ENCODE results near the gene AGR3.

AGR3 gene

DNA sequence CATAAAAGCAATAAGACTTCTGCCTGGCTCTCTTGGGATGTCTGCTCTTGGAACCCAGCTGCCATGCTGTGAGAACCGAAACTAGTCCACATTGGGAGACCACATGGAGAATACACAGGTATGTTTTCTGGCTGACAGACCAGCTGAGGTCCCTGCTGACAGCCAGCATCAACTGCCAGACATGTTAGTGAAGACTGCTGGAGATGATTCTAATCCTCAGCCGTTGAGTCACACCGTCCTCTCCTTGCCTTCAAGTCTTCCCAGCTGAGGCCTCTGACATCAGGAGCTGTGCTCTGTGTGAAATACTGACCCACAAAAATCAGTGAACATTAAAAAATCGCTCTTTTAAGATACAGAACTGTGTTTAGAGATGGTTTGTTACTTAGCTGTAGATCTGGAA is 40.1 kb downstream of the AGR3 start:
- TF ChIP-seq MAX (IDR thresholded peaks at IDR 0.05) = no peak
- no peak for TF ChIP-seq REST (IDR thresholded peaks at IDR 0.05; ENCODE audit: low read depth)
- TF ChIP-seq CREB1 (IDR thresholded peaks at IDR 0.05; ENCODE audit: low read depth) = no peak
- TF ChIP-seq RAD21 (IDR thresholded peaks at IDR 0.05; ENCODE audit: low read depth) = no peak
- no peak for TF ChIP-seq TEAD4 (IDR thresholded peaks at IDR 0.05)
- no peak for TF ChIP-seq ZBTB7A (IDR thresholded peaks at IDR 0.05; ENCODE audit: low read depth)
- no peak for TF ChIP-seq CEBPB (IDR thresholded peaks at IDR 0.05)
- TF ChIP-seq NFIC (IDR thresholded peaks at IDR 0.05) = no peak
- no peak for TF ChIP-seq EP300 (IDR thresholded peaks at IDR 0.05; ENCODE audit: borderline replicate concordance)
- TF ChIP-seq, protein P1, sequence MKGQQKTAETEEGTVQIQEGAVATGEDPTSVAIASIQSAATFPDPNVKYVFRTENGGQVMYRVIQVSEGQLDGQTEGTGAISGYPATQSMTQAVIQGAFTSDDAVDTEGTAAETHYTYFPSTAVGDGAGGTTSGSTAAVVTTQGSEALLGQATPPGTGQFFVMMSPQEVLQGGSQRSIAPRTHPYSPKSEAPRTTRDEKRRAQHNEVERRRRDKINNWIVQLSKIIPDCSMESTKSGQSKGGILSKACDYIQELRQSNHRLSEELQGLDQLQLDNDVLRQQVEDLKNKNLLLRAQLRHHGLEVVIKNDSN (IDR thresholded peaks at IDR 0.05) = no peak
- TF ChIP-seq FOXM1 (IDR thresholded peaks at IDR 0.05; ENCODE audit: borderline replicate concordance, low read depth) = no peak
- TF ChIP-seq EGR1 (IDR thresholded peaks at IDR 0.05) = no peak
- TF ChIP-seq TCF12 (IDR thresholded peaks at IDR 0.05; ENCODE audit: low read depth) = no peak
- no peak for TF ChIP-seq TAF1 (IDR thresholded peaks at IDR 0.05; ENCODE audit: low read depth)

DNA sequence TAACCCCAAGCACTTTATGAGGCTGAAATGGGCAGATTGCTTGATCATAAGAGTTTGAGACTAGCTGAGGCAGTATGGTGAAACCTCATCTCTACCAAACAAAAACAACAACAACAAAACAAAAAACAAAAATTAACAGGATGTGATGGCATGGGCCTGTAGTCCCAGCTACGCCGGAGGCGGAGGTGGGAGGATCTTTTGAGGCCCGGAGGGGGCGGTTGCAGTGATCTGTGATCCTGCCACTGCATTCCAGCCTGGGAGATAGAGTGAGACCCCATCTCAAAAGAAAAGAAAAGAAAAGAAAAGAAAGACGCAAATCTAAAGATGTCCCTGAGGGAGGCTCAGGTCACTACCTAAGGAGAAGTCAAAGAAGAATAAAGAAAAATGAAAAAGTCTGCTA is 41.7 kb downstream of the AGR3 start:
- no peak for TF ChIP-seq TAF1 (IDR thresholded peaks at IDR 0.05; ENCODE audit: low read depth)
- no peak for TF ChIP-seq TCF12 (IDR thresholded peaks at IDR 0.05; ENCODE audit: low read depth)
- no peak for TF ChIP-seq YY1 (IDR thresholded peaks at IDR 0.05; ENCODE audit: low read depth)
- TF ChIP-seq RAD21 (IDR thresholded peaks at IDR 0.05; ENCODE audit: low read depth) = no peak
- TF ChIP-seq, protein P1 (IDR thresholded peaks at IDR 0.05) = no peak
- TF ChIP-seq FOXM1 (IDR thresholded peaks at IDR 0.05; ENCODE audit: borderline replicate concordance, low read depth) = no peak
- TF ChIP-seq MAX (IDR thresholded peaks at IDR 0.05) = no peak
- TF ChIP-seq NFIC (IDR thresholded peaks at IDR 0.05) = no peak
- TF ChIP-seq REST (IDR thresholded peaks at IDR 0.05; ENCODE audit: low read depth) = no peak
- no peak for TF ChIP-seq CREB1 (IDR thresholded peaks at IDR 0.05; ENCODE audit: low read depth)

DNA sequence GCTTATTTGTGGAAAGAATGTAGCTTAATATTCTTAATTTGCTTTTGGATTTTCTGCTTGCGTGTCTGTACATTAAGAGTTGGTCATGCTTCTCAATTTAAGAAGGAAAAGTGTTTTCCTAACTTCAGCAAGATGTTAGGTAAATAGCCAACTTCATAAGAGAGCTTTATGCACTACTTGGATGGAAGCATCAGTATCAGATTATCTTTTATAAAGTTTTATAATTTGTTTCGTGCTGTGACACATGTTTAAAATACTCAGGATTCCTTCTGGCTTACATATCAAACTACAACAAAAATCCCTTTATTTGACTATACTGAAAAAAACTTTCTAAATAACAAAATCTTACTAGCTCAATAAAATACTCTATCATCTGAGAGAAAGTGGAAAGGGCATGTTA is 42.1 kb downstream of the AGR3 start:
- TF ChIP-seq YY1 (IDR thresholded peaks at IDR 0.05; ENCODE audit: low read depth) = no peak
- no peak for TF ChIP-seq FOXM1 (IDR thresholded peaks at IDR 0.05; ENCODE audit: borderline replicate concordance, low read depth)
- no peak for TF ChIP-seq ZBTB7A (IDR thresholded peaks at IDR 0.05; ENCODE audit: low read depth)
- no peak for TF ChIP-seq NFIC (IDR thresholded peaks at IDR 0.05)
- no peak for TF ChIP-seq REST (IDR thresholded peaks at IDR 0.05; ENCODE audit: low read depth)
- TF ChIP-seq EGR1 (IDR thresholded peaks at IDR 0.05) = no peak
- TF ChIP-seq TAF1 (IDR thresholded peaks at IDR 0.05; ENCODE audit: low read depth) = no peak
- no peak for TF ChIP-seq RAD21 (IDR thresholded peaks at IDR 0.05; ENCODE audit: low read depth)
- no peak for TF ChIP-seq CREB1 (IDR thresholded peaks at IDR 0.05; ENCODE audit: low read depth)
- TF ChIP-seq, protein P1 (IDR thresholded peaks at IDR 0.05) = no peak
- no peak for TF ChIP-seq CEBPB (IDR thresholded peaks at IDR 0.05)
- no peak for TF ChIP-seq MAX (IDR thresholded peaks at IDR 0.05)
- TF ChIP-seq EP300 (IDR thresholded peaks at IDR 0.05; ENCODE audit: borderline replicate concordance) = no peak
- no peak for TF ChIP-seq TCF12 (IDR thresholded peaks at IDR 0.05; ENCODE audit: low read depth)
- TF ChIP-seq TEAD4 (IDR thresholded peaks at IDR 0.05) = no peak

DNA sequence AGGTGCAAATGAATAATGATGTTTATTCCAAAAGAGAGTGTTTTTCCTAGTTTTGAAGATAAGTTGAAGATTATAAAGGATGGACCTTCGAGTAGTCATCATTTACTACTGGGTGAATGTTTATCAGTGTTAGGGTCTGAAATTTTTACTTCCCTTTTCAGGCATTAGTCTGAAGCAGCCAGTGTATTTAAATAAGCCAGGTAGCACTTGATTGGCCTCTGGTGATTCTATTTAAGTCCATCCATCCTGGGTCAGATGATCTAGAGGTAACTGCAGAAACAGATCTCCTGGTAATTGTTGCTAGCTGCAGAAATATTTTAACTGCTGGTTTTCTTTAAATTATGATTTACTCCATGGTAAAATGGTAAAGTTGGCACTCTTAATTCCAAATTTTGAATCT is 42.9 kb downstream of the AGR3 start:
- no peak for TF ChIP-seq NFIC (IDR thresholded peaks at IDR 0.05)
- TF ChIP-seq EP300 (IDR thresholded peaks at IDR 0.05; ENCODE audit: borderline replicate concordance) = no peak

Data from Ishikawa (cell line).